GM23248 (cell line): ENCODE results near the gene ZNF135. TPM values are rescaled to one million over a fixed set of nuclear protein-coding genes. Genes with fewer than 3 reads are reported as not detected.

Experiments used
- DNase-seq: peaks from one replicate; pipeline ENCODE4 v3.0.0-alpha.2; 2015
- H2AFZ ChIP-seq: fragments of 200-600 bp; sonication (generic); 2 replicates; pipeline ENCODE4 v1.6.1; 2016; ENCODE audit warnings: antibody characterized with exemption
- H3F3A ChIP-seq: fragments of 200-600 bp; sonication (generic); 2 replicates; pipeline ENCODE4 v1.6.1; 2016; ENCODE audit warnings: mild to moderate bottlenecking, antibody characterized with exemption, mixed run types; ENCODE audit not compliant: insufficient read depth
- H3K27ac ChIP-seq: fragments of 200-600 bp; sonication (generic); 2 replicates; pipeline ENCODE4 v1.5.1; 2016; ENCODE audit warnings: mild to moderate bottlenecking
- H3K27me3 ChIP-seq: fragments of 200-600 bp; sonication (generic); replicated peaks from 2 replicates; pipeline ENCODE4 v1.6.1; 2016; ENCODE audit warnings: mild to moderate bottlenecking; ENCODE audit not compliant: insufficient read depth
- H3K36me3 ChIP-seq: fragments of 200-600 bp; sonication (generic); 2 replicates; pipeline ENCODE4 v1.6.1; 2016; ENCODE audit warnings: low read depth, mild to moderate bottlenecking
- H3K4me1 ChIP-seq: fragments of 200-600 bp; sonication (generic); 2 replicates; pipeline ENCODE4 v1.6.1; 2016; ENCODE audit warnings: mild to moderate bottlenecking; ENCODE audit not compliant: insufficient read depth
- H3K4me2 ChIP-seq: fragments of 200-600 bp; sonication (generic); one replicate; pipeline ENCODE4 v1.6.1; 2016; ENCODE audit warnings: mild to moderate bottlenecking; ENCODE audit not compliant: unreplicated experiment
- H3K4me3 ChIP-seq: fragments of 200-600 bp; sonication (generic); 2 replicates; pipeline ENCODE4 v1.5.1; 2016; ENCODE audit warnings: mild to moderate bottlenecking
- H3K79me2 ChIP-seq: fragments of 200-600 bp; sonication (generic); 2 replicates; pipeline ENCODE4 v1.6.1; 2016; ENCODE audit warnings: mild to moderate bottlenecking; ENCODE audit not compliant: insufficient read depth
- H3K9ac ChIP-seq: fragments of 200-600 bp; sonication (generic); 2 replicates; pipeline ENCODE4 v1.6.1; 2016; ENCODE audit warnings: mild to moderate bottlenecking
- H3K9me2 ChIP-seq: fragments of 200-600 bp; sonication (generic); 2 replicates; pipeline ENCODE4 v1.6.1; 2016; ENCODE audit warnings: mixed run types, mild to moderate bottlenecking, moderate library complexity; ENCODE audit not compliant: insufficient read depth
- H3K9me3 ChIP-seq: fragments of 200-600 bp; sonication (generic); one replicate; pipeline ENCODE4 v1.6.1; 2017; ENCODE audit warnings: low read depth
- H4K20me1 ChIP-seq: fragments of 200-600 bp; sonication (generic); 2 replicates; pipeline ENCODE4 v1.6.0; 2016; ENCODE audit not compliant: insufficient read depth
- EZH2 ChIP-seq: fragments of 200-600 bp; sonication (generic); IDR thresholded peaks from 2 replicates; pipeline ENCODE4 v1.6.1; 2018; ENCODE audit warnings: antibody characterized with exemption, mild to moderate bottlenecking; ENCODE audit not compliant: insufficient read depth, poor library complexity, severe bottlenecking
- EZH2phosphoT487 ChIP-seq: fragments of 200-600 bp; sonication (generic); IDR thresholded peaks from 2 replicates; pipeline ENCODE4 v1.6.1; 2018; ENCODE audit warnings: antibody characterized with exemption, moderate library complexity, mild to moderate bottlenecking, low read depth; ENCODE audit not compliant: insufficient read depth
- WGBS, 2 experiments: methylation state at CpG; one replicate each; pipeline ENCODE4 v1.1.6; 2015 to 2017; ENCODE audit warnings: low lambda C conversion rate in 2 of 2, low coverage in 1 of 2; ENCODE audit errors: missing lambda C conversion rate in 2 of 2; 5-methylcytosine and 5-hydroxymethylcytosine counted together
- in situ Hi-C: fragments of 300-500 bp; cut with MboI; formaldehyde crosslinking; loops from 2 replicates; pipeline ENCODE4 v1.15.0; 2020
- polyA plus RNA-seq: library from polyadenylated mRNA; unstranded; fragments of >200 nt; fragmentation: Nextera tagmentation; extraction: Ambion mirVana; gene quantifications from 2 replicates; pipeline ENCODE4 v1.2.1, GENCODE V29; 2016
- total RNA-seq: library from RNA; depleted of rRNA; stranded (reverse); fragments of >200 nt; shearing (Covaris generic); gene quantifications from 2 replicates; pipeline ENCODE4 v1.2.3, GENCODE V29; 2014

The ZNF135 gene
- total and polyA plus RNA-seq, 2 experiments from 2014 or later: 4.6 to 6.4 TPM

DNA sequence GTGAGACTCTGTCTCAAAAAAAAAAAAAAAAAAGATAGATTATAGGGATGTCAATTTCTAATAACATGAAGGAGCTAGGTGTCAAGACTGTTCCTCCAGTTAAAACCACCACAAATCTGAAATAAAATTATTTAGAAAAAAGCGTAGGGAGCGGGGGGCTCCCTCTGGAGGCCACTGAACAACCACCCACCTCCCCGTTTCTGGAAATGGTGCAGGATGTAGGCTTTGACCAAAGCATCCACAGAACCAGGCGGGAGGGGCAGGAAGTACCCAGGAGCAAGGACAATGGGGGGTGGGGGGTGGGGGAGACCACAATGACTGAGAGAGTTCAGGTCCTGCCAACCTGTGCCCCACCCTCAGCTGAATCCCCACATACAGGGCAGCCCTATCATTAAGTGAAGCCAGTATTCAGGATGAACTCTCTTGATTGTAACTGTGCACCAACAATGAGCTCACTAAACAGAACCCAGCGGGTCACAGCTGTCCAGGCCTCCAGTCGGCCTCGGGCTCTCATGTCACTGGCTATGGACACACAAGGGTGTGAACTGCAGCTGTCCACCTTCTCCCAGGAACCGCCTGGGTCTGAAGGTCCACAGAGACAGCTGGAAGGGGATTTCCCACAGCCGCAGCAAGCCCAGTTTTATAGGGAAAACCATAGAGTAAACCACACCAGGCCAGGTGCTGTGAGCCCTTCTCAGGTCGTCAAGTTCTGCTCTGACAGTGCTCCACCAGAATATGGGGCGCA, 32.3 kb downstream of the ZNF135 start:
- H3K79me2 ChIP-seq: peaks cover 9% of the 10 kb centered on the region; the same call in 1 of the 2 replicates

GRCh38 chr19:58093071-58093470, 34.0 kb downstream of the ZNF135 start:
- in situ Hi-C loops: no loop called here
- no peak overlapping the region for H3K4me3 ChIP-seq
- 81 to 88% methylated on average over 7 of the region's 7 CpGs for WGBS, 2 experiments

More for the DNA sequence above, 32.3 kb downstream of the ZNF135 start:
- no peak overlapping the region for H3K9ac ChIP-seq
- H3K27ac ChIP-seq: no peak overlapping the region
- H2AFZ ChIP-seq: no peak overlapping the region
- no peak overlapping the region for H3K4me3 ChIP-seq
- no peaks in the 10 kb centered on the region for H3K27me3 ChIP-seq
- TF ChIP-seq EZH2phosphoT487 (no peak), EZH2 (no peak)
- 79 to 80% methylated on average over 11 of the region's 11 CpGs for WGBS, 2 experiments
- no peaks in the 10 kb centered on the region for H3K4me1 ChIP-seq
- no peaks in the 10 kb centered on the region for H3K9me2 ChIP-seq
- H3K9me3 ChIP-seq: no peaks in the 10 kb centered on the region
- H3K36me3 ChIP-seq: no peaks in the 10 kb centered on the region
- H3K4me2 ChIP-seq: no peak overlapping the region
- in situ Hi-C loops: no loop called here
- no peaks in the 10 kb centered on the region for H3F3A ChIP-seq
- no peaks in the 10 kb centered on the region for H4K20me1 ChIP-seq
- DNase-seq: no peak

DNA sequence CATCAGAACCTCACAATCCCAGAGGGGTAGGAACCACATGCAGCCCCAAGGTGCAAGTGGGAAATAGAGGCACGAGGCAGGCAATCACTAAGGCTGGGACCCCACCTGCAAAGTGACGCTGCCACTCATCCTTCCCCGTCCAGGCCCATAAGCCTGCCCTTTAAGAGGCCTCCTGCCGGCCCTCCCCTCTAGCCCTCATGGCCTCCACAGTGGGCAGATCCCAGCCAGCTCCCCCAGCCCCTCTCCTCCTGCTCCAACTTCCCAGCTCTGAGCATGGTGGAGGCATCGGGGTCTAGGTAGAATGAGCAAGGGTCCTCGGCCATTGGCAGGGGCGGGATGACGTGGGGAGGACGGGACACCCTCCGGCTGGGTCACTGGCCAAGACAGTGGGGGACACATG, 36.2 kb downstream of the ZNF135 start:
- Histone ChIP-seq H3K79me2 (peaks cover 17% of the 10 kb centered on the region), H3K27me3 (no peaks in the 10 kb centered on the region), H3K4me2 (no peak overlapping the region), H3K4me3 (no peak overlapping the region), H3K9ac (no peak overlapping the region), H3K36me3 (no peaks in the 10 kb centered on the region), H3K9me3 (no peaks in the 10 kb centered on the region), H3K27ac (no peak overlapping the region), H3K4me1 (no peaks in the 10 kb centered on the region), H3K9me2 (no peaks in the 10 kb centered on the region), H2AFZ (no peak overlapping the region), H3F3A (no peaks in the 10 kb centered on the region), H4K20me1 (no peaks in the 10 kb centered on the region)
- no peak for DNase-seq
- TF ChIP-seq EZH2phosphoT487 (no peak), EZH2 (no peak)
- WGBS, 2 experiments: 90 to 92% methylated on average over 10 of the region's 10 CpGs
- in situ Hi-C loops: no loop called here

More at GRCh38 chr19:58093071-58093470, 34.0 kb downstream of the ZNF135 start:
- no peak overlapping the region for H2AFZ ChIP-seq
- TF ChIP-seq EZH2 (no peak), EZH2phosphoT487 (no peak)
- no peaks in the 10 kb centered on the region for H3F3A ChIP-seq
- no peak for DNase-seq
- no peaks in the 10 kb centered on the region for H3K9me2 ChIP-seq
- no peak overlapping the region for H3K4me2 ChIP-seq
- H3K27me3 ChIP-seq: no peaks in the 10 kb centered on the region
- no peaks in the 10 kb centered on the region for H3K4me1 ChIP-seq
- H3K79me2 ChIP-seq: peaks cover 17% of the 10 kb centered on the region
- no peak overlapping the region for H3K27ac ChIP-seq
- no peaks in the 10 kb centered on the region for H4K20me1 ChIP-seq
- no peaks in the 10 kb centered on the region for H3K9me3 ChIP-seq
- no peak overlapping the region for H3K9ac ChIP-seq
- H3K36me3 ChIP-seq: no peaks in the 10 kb centered on the region

GRCh38 chr19:58096884-58097283, 37.8 kb downstream of the ZNF135 start:
- no peaks in the 10 kb centered on the region for H3K27me3 ChIP-seq
- 77 to 83% methylated on average over 13 of the region's 13 CpGs for WGBS, 2 experiments
- H3K9me2 ChIP-seq: no peaks in the 10 kb centered on the region
- H2AFZ ChIP-seq: no peak overlapping the region
- no peak overlapping the region for H3K4me3 ChIP-seq
- no peaks in the 10 kb centered on the region for H3K36me3 ChIP-seq
- DNase-seq: no peak
- H3K27ac ChIP-seq: no peak overlapping the region
- TF ChIP-seq EZH2: no peak
- TF ChIP-seq EZH2phosphoT487: no peak
- peaks cover 17% of the 10 kb centered on the region for H3K79me2 ChIP-seq
- no peaks in the 10 kb centered on the region for H3K4me1 ChIP-seq
- no peaks in the 10 kb centered on the region for H3F3A ChIP-seq
- H3K9ac ChIP-seq: no peak overlapping the region; the same call in 1 of the 2 replicates
- H3K4me2 ChIP-seq: no peak overlapping the region
- H4K20me1 ChIP-seq: no peaks in the 10 kb centered on the region
- in situ Hi-C loops: no loop called here
- H3K9me3 ChIP-seq: no peaks in the 10 kb centered on the region
